GM19035 (cell line): Measurements from ENCODE around the gene AGRN.
"Not testable (repeated sequence)": the region's sequence is repeated elsewhere in the genome, so short reads cannot be mapped to it uniquely, and the experiment has no call there.

Experiments used
- ATAC-seq: cut with Tn5 transposase; IDR thresholded peaks from one replicate; pipeline ENCODE4 v1.9.1; 2021; ENCODE audit not compliant: unreplicated experiment

The AGRN gene

GRCh38 chr1:1075148-1075935 is 55.4 kb downstream of the AGRN start:
- no peak for ATAC-seq

DNA sequence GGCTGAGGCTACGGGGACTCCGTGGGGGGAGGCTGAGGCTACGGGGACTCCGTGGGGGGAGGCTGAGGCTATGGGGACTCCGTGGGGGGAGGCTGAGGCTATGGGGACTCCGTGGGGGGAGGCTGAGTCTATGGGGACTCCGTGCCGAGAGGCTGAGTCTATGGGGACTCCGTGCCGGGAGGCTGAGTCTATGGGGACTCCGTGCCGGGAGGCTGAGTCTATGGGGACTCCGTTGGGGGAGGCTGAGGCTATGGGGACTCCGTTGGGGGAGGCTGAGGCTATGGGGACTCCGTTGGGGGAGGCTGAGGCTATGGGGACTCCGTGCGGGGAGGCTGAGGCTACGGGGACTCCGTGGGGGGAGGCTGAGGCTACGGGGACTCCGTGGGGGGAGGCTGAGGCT is 57.5 kb downstream of the AGRN start:
- not testable (repeated sequence) for ATAC-seq

DNA sequence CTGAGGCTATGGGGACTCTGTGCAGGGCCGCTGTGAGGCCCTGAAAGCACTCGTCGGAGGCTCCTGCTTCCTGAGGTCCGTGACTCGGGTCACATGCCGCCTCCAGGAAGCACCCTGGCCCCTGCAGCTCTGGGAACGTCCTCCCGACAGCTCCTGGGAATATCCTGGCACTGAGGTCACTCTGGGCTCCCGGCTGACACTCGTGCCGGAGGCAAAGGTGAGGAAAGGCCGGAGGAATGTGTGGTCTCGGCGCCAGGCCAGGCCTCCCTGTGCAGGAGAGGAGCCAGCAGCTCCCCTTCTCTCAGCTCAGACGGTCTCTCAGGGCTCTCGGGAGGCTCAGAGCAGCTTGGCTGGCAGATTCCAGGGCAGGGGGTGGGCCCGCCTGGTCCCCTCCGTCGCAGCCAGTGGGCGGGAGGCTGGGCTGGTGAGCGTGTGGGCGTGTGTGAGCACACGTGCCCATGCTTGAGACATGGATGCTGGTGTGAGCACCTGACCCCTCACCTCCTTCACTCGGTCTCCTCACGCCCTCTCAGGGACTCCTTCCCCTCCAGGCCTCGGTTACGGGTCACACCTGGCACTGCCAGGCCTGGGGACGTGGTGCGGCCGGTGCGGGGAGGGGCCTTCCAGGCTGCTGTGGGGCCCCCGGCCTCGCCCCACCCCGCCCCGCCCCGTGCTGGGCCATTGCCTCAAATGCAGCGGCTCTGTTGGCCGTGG is 59.6 kb downstream of the AGRN start:
- no peak for ATAC-seq

- ATAC-seq, result no peak
These were observed 60.3 kb downstream of the AGRN start for GRCh38 chr1:1080122-1080757.

- ATAC-seq, result no peak
These were observed 61.0 kb downstream of the AGRN start for GRCh38 chr1:1080951-1081310.

DNA sequence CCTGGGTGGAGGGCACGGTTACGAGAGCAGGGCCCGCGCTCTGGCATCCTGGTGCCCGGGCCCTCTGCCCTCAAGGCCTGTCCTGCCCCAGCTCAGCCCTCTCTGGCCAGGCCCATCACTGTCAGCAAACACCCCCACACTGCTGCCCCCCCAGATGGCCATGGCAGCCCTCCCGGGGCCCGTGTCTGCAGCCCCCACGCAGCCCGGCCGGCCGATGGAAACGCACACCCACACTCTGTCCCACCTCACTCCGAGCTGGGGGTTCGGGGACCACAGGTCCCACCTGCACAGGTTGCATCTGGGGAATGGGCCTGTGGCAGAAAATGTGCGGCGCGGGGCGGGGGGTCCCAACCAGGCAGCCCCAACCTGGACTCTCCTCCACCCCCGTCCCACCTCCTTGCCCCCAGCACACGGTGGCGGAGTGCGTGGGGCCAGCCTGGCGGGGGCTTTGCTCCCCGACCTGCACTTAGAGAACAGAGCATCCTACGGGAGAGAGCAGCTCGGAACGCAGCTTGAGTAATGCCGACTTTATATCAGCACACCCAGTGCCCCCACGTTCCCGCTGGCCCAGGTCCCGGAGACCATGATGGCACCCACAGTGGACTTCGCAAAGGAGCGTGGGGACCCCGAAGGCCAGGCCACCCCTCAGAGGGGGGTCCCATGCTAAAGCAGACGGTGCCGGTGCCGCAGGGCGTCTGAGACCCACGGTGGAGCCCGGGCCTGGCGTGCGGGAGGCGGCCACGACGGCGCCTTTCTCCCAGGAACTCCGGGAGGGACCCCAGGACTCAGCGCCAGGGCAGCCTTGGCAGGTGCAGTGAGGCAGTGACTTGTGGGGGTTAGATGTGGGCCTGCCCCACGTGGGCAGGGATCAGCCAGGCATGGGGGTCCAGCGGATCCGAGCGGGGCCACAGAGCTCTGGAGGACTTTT is 61.7 kb downstream of the AGRN start:
- ATAC-seq, result no peak

DNA sequence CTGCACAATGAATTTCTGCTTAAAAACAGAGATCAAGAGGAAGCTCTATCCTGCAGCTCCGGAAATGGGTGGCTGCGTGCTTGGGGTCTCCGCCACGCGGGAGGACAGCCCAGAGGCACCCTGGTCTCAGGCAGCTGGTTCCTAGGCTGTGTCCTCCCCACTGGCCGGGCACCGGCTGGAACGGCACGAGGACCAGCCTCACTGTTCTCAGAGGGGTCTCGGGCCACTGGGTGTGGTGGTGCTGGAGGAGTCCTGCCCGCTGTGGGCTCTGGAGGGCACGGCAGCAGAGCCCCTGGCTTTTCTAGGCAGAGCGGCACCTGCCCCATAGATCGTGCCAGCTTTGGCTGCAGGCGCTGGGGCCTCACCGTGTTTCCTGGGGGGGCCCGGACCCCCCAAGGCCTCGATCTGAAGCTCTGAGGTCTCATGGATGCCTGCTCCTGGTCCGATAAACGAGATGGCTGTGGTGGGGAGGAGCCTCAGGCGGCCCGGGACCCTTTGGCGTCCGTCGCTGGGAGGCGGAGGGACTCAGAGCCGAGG is 62.4 kb downstream of the AGRN start:
- no peak for ATAC-seq

DNA sequence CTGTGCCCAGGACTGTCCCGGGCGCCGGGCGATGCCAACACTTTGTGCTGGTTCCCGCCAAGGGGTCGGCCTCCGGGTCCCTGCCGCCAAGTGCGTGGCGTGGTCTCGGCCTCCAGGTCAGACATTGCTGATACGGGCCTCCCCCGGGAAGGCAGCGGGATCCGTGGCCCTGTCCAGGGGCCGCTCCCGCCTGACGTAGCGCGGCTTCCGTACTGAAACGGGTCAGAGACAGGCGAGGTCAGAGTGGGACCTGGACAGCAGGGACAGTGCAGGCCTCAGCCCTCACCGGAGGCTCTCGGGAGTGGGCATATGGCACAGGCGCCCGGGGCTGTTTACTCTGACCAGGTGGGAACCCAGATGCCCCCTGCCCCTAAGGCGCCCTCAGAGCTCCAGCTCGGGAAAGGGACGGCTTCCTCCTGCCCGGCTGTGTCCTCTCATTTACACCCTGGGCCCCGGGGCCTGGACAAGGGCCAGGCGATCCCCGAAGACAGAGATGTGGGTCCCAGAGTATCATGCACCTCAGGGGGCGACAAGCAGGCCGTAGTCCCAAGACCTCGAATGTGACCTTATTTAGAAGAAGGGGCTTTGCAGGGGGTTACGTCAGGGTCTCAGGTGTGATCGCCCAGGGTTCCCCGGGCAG is 63.0 kb downstream of the AGRN start:
- ATAC-seq, result no peak

- ATAC-seq, result no peak
These were observed 63.8 kb downstream of the AGRN start for GRCh38 chr1:1083416-1084371.

GRCh38 chr1:1084372-1085170 is 64.7 kb downstream of the AGRN start:
- ATAC-seq, result no peak

- no peak for ATAC-seq
These were observed 65.4 kb downstream of the AGRN start for GRCh38 chr1:1085171-1085841.

- ATAC-seq, result no peak
These were observed 66.3 kb downstream of the AGRN start for GRCh38 chr1:1085911-1086841.

GRCh38 chr1:1086911-1087341 is 67.0 kb downstream of the AGRN start:
- no peak for ATAC-seq

- ATAC-seq, result no peak
These were observed 67.6 kb downstream of the AGRN start for GRCh38 chr1:1087351-1088028.

- ATAC-seq, result no peak
These were observed 68.3 kb downstream of the AGRN start for GRCh38 chr1:1088029-1088800.
